Fibroblast of skin of left biceps (primary cell): ENCODE data around the gene LRRC27.

Experiments used
- DNase-seq, 2 experiments: peaks; one replicate each; pipeline ENCODE4 v3.0.0-alpha.2; 2013; ENCODE audit warnings: low read depth in 2 of 2

The LRRC27 gene

GRCh38 chr10:132414402-132415016, 82.5 kb downstream of the LRRC27 start:
- no peak for DNase-seq

- no peak for DNase-seq
These were observed 83.3 kb downstream of the LRRC27 start for GRCh38 chr10:132415255-132415654.

- DNase-seq = no peak
These were observed 84.0 kb downstream of the LRRC27 start for GRCh38 chr10:132415956-132416355.

GRCh38 chr10:132416566-132417256, 84.7 kb downstream of the LRRC27 start:
- DNase-seq = no peak

- no peak for DNase-seq
These were observed 85.4 kb downstream of the LRRC27 start for GRCh38 chr10:132417257-132417910.

GRCh38 chr10:132417957-132418441, 86.0 kb downstream of the LRRC27 start:
- no peak for DNase-seq

GRCh38 chr10:132418527-132419416, 86.8 kb downstream of the LRRC27 start:
- DNase-seq = no peak

GRCh38 chr10:132419538-132420468, 87.8 kb downstream of the LRRC27 start:
- DNase-seq = no peak

- no peak for DNase-seq
These were observed 88.5 kb downstream of the LRRC27 start for GRCh38 chr10:132420469-132420980.

GRCh38 chr10:132420981-132421846, 89.2 kb downstream of the LRRC27 start:
- DNase-seq = no peak

GRCh38 chr10:132421847-132422751, 90.1 kb downstream of the LRRC27 start:
- no peak for DNase-seq

GRCh38 chr10:132422903-132423825, 91.2 kb downstream of the LRRC27 start:
- no peak for DNase-seq

- no peak for DNase-seq
These were observed 92.2 kb downstream of the LRRC27 start for GRCh38 chr10:132423966-132424861.

- DNase-seq = no peak
These were observed 93.2 kb downstream of the LRRC27 start for GRCh38 chr10:132425029-132425756.

GRCh38 chr10:132425757-132426155, 93.8 kb downstream of the LRRC27 start:
- DNase-seq = no peak
